Endothelial cell of umbilical vein (primary cell): ENCODE measurements around the gene ASB2. TPM values are rescaled to one million over a fixed set of nuclear protein-coding genes. Genes with fewer than 3 reads are reported as not detected.

Experiments used
- BruUV-seq: library from RNA; stranded (reverse); fragments of 400-500 nt; replicated peaks from 2 replicates; lab custom pipeline; 2021; lab: Mats Ljungman, UMichigan
- CTCF ChIA-PET: fragments of 300-600, 350-600 bp; sonication (Branson Sonifier 250); formaldehyde crosslinking; loops from one replicate; lab custom pipeline; 2021; ENCODE audit warnings: antibody characterized with exemption, inconsistent platforms; lab: Charles Lee
- POLR2A ChIA-PET: fragments of 300-600, 350-600 bp; sonication (Branson Sonifier 250); formaldehyde crosslinking; loops from one replicate; lab custom pipeline; 2021; ENCODE audit warnings: antibody characterized with exemption, inconsistent platforms; lab: Charles Lee
- DNase-seq: peaks from one replicate; pipeline ENCODE4 v3.0.0-alpha.2; 2011; ENCODE audit warnings: low read depth, low spot score
- FAIRE-seq: peaks from 2 replicates; lab custom pipeline; 2011; peaks lifted over from hg19 to GRCh38; lab: Jason Lieb, UNC
- H2AFZ ChIP-seq: 2 replicates; pipeline ENCODE4 v1.6.0; 2012; ENCODE audit warnings: low read depth, low read length, control low read depth, inconsistent platforms
- H3K27ac ChIP-seq: 2 replicates; pipeline ENCODE4 v1.5.1; 2011; ENCODE audit warnings: low read depth, mild to moderate bottlenecking, control low read depth, low read length, moderate library complexity; ENCODE audit not compliant: insufficient read depth
- H3K27me3 ChIP-seq, 2 experiments: 2 replicates each; pipeline versions ENCODE4 v1.6.0 to v1.6.1; 2011; ENCODE audit warnings: low read length in 2 of 2, mixed read lengths in 1 of 2; ENCODE audit not compliant: control insufficient read depth in 2 of 2, insufficient read depth in 2 of 2
- H3K36me3 ChIP-seq, 2 experiments: 2 replicates in 1 of 2; 3 replicates in 1 of 2; pipeline ENCODE4 v1.5.1; 2011; ENCODE audit warnings: low read length in 2 of 2, mild to moderate bottlenecking in 1 of 2, moderate library complexity in 1 of 2; ENCODE audit not compliant: control insufficient read depth in 2 of 2, insufficient read depth in 2 of 2; ENCODE audit errors: extremely low read depth in 1 of 2
- H3K4me1 ChIP-seq: 3 replicates; pipeline ENCODE4 v1.5.1; 2011; ENCODE audit warnings: mild to moderate bottlenecking, low read length; ENCODE audit not compliant: control insufficient read depth, insufficient read depth; ENCODE audit errors: extremely low read depth
- H3K4me2 ChIP-seq: 2 replicates; pipeline ENCODE4 v1.6.1; 2011; ENCODE audit warnings: low read length, control low read depth, mixed read lengths; ENCODE audit not compliant: insufficient read depth
- H3K4me3 ChIP-seq, 3 experiments: fragments of 200-600 bp in 1 of 3; sonication (generic), shearing (Covaris generic) in 1 of 3; replicated peaks in 1 of 3; 2 replicates each; pipeline ENCODE4 v1.5.1; 2011 to 2016; ENCODE audit warnings: control low read depth in 3 of 3, low read length in 3 of 3, mild to moderate bottlenecking in 2 of 3, inconsistent platforms in 1 of 3, low read depth in 1 of 3, moderate library complexity in 1 of 3; ENCODE audit not compliant: insufficient read depth in 1 of 3
- H3K79me2 ChIP-seq: 2 replicates; pipeline ENCODE4 v1.6.0; 2012; ENCODE audit warnings: low read length, inconsistent platforms; ENCODE audit not compliant: control insufficient read depth, insufficient read depth
- H3K9ac ChIP-seq: replicated peaks from 2 replicates; pipeline ENCODE3; 2011; ENCODE audit warnings: low read length, control low read depth; ENCODE audit not compliant: insufficient read depth; ENCODE audit errors: extremely low read depth
- H3K9me1 ChIP-seq: replicated peaks from 3 replicates; pipeline ENCODE4 v1.6.0; 2011; ENCODE audit warnings: mild to moderate bottlenecking, low read length; ENCODE audit not compliant: control insufficient read depth, insufficient read depth; ENCODE audit errors: extremely low read depth
- H3K9me3 ChIP-seq: replicated peaks from 2 replicates; pipeline ENCODE4 v1.5.1; 2012; ENCODE audit warnings: low read length, inconsistent platforms; ENCODE audit not compliant: control insufficient read depth, insufficient read depth
- H4K20me1 ChIP-seq: replicated peaks from 2 replicates; pipeline ENCODE3; 2011; ENCODE audit warnings: mild to moderate bottlenecking, low read length; ENCODE audit not compliant: control insufficient read depth, insufficient read depth; ENCODE audit errors: extremely low read depth
- EZH2 ChIP-seq: IDR thresholded peaks from 2 replicates; pipeline ENCODE4 v1.6.1; 2012; ENCODE audit warnings: borderline replicate concordance, low read depth, mild to moderate bottlenecking, moderate library complexity, low read length, inconsistent platforms; ENCODE audit not compliant: severe bottlenecking
- FOS ChIP-seq: IDR thresholded peaks from 2 replicates; pipeline ENCODE4 v1.6.1; 2011; ENCODE audit warnings: mild to moderate bottlenecking, low read length, moderate library complexity, borderline replicate concordance; ENCODE audit not compliant: insufficient read depth
- GATA2 ChIP-seq: IDR thresholded peaks from 2 replicates; pipeline ENCODE4 v1.7.0; 2011; ENCODE audit warnings: low read depth, mild to moderate bottlenecking, moderate library complexity, mixed read lengths, low read length; ENCODE audit not compliant: insufficient read length, insufficient read depth
- MAX ChIP-seq: IDR thresholded peaks from 2 replicates; pipeline ENCODE4 v1.6.1; 2011; ENCODE audit not compliant: insufficient read depth, insufficient read length
- MYC ChIP-seq: IDR thresholded peaks from one replicate; pipeline ENCODE4 v1.6.1; 2011; ENCODE audit warnings: mild to moderate bottlenecking, low read depth, low read length
- POLR2A ChIP-seq: IDR thresholded peaks from 2 replicates; pipeline ENCODE4 v1.6.1; 2012; ENCODE audit warnings: low read depth, mild to moderate bottlenecking, control low read depth, low read length
- POLR2AphosphoS5 ChIP-seq: IDR thresholded peaks from 2 replicates; pipeline ENCODE4 v1.6.1; 2012; ENCODE audit warnings: low read depth, mild to moderate bottlenecking, control low read depth, low read length, moderate library complexity; ENCODE audit not compliant: insufficient read depth
- dilution Hi-C: fragments of 300-500 bp; cut with MboI; formaldehyde crosslinking; loops from one replicate; pipeline ENCODE4 v1.15.0; 2019; ENCODE audit warnings: low sequenced_read_pairs; ENCODE audit not compliant: extremely low pct_ligation_motif_present
- intact Hi-C: fragments of 100-400 bp; cut with micrococcal nuclease; formaldehyde crosslinking; loops from one replicate; pipeline ENCODE4 v1.10.0; 2022
- polyA plus RNA-seq, 4 experiments: library from polyadenylated mRNA; depleted of rRNA in 3 of 4; stranded (reverse) in 3 of 4; unstranded in 1 of 4; fragments of >200 nt; gene quantifications; 2 replicates each; pipeline versions ENCODE4 v1.2.1 to v1.2.3, GENCODE V29; 2011 to 2012; ENCODE audit warnings: missing spikeins in 1 of 4
- total RNA-seq: library from RNA; stranded (reverse); gene quantifications from 2 replicates; pipeline ENCODE4 v1.2.3, GENCODE V29; 2021
- TF ChIP-seq, protein P1 (sequence below), 2 donors: IDR thresholded peaks; 1 replicate in 1 of 2; 2 replicates in 1 of 2; pipeline ENCODE4 v1.5.1; 2011; ENCODE audit warnings: low read length in 2 of 2, mild to moderate bottlenecking in 2 of 2, moderate library complexity in 2 of 2, control low read depth in 1 of 2, inconsistent platforms in 1 of 2, low read depth in 1 of 2; ENCODE audit not compliant: insufficient read depth in 1 of 2; ENCODE audit errors: extremely low read depth in 1 of 2

The ASB2 gene
- total and polyA plus RNA-seq, 2 donors (not counting 3 experiments of a cell fraction or from before 2014, with no cell fraction given) = not detected

DNA sequence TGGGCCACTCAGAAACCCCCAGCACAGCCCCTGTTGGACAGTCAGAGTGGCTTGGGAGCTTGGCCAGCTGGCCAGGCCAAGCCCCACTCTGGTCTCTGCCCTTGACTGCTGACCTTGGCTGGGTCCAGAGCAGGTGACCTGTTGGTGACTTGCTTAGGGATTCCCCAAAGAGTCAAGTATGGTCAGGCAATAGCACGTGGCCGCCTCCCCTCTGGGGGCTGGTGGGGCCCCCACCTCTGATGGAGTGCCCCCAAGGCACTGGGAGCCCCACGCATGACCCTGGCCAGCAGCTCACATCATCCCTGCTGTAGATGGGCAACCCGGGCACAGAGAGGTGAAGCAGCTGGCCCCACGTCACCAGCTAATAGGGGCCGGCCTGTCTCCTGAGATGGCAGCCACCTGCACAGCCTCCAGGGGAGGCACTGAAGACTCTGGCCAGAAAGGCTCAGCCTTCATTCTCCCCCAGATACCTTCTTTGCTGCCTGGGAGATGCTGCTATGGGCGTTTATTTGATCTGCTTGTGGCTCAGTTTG is 22.6 kb upstream of the ASB2 start:
- H3K4me3 ChIP-seq = no peak overlapping the region
- intact Hi-C loops = no loop called here
- H3K4me1 ChIP-seq = no peaks in the 10 kb centered on the region
- H3K27ac ChIP-seq = no peak overlapping the region
- DNase-seq = no peak
- POLR2A ChIA-PET = no interaction called here
- H4K20me1 ChIP-seq = no peaks in the 10 kb centered on the region
- no peak for FAIRE-seq
- no peaks in the 10 kb centered on the region for H3K9me3 ChIP-seq
- no peaks in the 10 kb centered on the region for H3K36me3 ChIP-seq
- H3K9me1 ChIP-seq = no peaks in the 10 kb centered on the region
- no peak overlapping the region for H2AFZ ChIP-seq
- TF ChIP-seq EZH2 (no peak), POLR2A (no peak), MAX (no peak)
- dilution Hi-C loops = no loop called here
- H3K9ac ChIP-seq = no peak overlapping the region
- H3K27me3 ChIP-seq = no peaks in the 10 kb centered on the region
- CTCF ChIA-PET = interaction anchor here (2.9 to 12.5 kb wide), 2 partner anchors 60 to 138 kb away, joined by 8 to 368 read pairs; no protein-coding TSS in a partner anchor
- no peak overlapping the region for H3K4me2 ChIP-seq
- H3K79me2 ChIP-seq = no peaks in the 10 kb centered on the region
- BruUV-seq = no TSS peak

DNA sequence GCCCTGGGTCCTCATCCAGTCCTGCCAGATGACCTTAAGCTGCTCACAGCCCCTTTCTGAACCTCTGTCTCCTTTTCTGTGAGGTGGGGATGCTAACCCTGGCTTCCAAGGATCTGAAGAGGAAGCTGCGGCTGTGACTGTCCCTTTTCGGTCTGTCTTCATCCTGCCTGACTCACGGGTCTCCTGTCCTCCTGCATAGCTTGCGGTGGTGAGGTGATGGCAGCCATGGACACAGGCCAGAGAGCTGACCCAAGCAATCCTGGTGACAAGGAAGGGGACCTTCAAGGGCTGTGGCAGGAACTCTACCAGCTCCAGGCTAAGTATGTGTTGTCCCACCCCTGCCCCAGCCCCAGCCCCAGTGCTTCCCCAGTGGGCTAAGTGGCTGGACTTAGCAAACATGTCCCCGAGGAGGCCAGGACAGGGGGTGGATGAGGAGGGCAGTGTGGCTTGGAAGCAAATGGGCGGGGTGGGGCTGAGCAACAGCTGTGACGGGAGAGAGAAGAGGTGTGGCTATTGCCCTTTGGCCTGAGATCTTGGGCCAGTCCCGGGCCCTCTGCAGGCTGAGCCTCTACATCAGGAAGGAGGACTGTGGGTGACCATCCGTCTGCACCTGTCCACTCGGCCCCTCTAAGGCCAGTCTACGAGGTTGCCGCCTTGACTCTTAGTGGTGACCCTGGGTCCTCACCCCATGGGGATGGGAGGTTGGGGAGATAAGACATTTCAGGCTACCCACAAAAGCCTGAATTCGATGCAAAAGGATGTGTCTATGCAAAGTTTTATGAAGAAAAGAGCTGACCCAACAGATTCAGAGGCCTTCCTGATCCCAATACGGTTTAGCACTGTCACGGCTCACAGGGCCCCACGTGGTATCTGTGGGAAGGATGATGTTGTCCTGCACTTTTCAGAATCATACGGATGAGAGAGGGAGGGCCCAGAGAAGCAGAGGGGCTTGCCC is 21.8 kb upstream of the ASB2 start:
- Histone ChIP-seq H4K20me1 (no peaks in the 10 kb centered on the region), H3K27me3 (no peaks in the 10 kb centered on the region), H3K27ac (no peak overlapping the region), H3K4me1 (no peaks in the 10 kb centered on the region), H3K4me2 (no peak overlapping the region), H3K4me3 (no peak overlapping the region), H2AFZ (no peak overlapping the region), H3K36me3 (no peaks in the 10 kb centered on the region), H3K9ac (no peak overlapping the region), H3K79me2 (no peaks in the 10 kb centered on the region), H3K9me1 (no peaks in the 10 kb centered on the region), H3K9me3 (no peaks in the 10 kb centered on the region)
- DNase-seq (no peak), FAIRE-seq (no peak)
- no TSS peak for BruUV-seq
- ChIA-PET POLR2A (no interaction called here), CTCF (interaction anchor here (2.9 to 12.5 kb wide), 2 partner anchors 59 to 138 kb away, joined by 8 to 368 read pairs; no protein-coding TSS in a partner anchor)
- TF ChIP-seq FOS = no peak
- TF ChIP-seq, protein P1, sequence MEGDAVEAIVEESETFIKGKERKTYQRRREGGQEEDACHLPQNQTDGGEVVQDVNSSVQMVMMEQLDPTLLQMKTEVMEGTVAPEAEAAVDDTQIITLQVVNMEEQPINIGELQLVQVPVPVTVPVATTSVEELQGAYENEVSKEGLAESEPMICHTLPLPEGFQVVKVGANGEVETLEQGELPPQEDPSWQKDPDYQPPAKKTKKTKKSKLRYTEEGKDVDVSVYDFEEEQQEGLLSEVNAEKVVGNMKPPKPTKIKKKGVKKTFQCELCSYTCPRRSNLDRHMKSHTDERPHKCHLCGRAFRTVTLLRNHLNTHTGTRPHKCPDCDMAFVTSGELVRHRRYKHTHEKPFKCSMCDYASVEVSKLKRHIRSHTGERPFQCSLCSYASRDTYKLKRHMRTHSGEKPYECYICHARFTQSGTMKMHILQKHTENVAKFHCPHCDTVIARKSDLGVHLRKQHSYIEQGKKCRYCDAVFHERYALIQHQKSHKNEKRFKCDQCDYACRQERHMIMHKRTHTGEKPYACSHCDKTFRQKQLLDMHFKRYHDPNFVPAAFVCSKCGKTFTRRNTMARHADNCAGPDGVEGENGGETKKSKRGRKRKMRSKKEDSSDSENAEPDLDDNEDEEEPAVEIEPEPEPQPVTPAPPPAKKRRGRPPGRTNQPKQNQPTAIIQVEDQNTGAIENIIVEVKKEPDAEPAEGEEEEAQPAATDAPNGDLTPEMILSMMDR (IDR thresholded peaks at IDR 0.05; ENCODE audit: extremely low read depth in 1 of 2, insufficient read depth in 1 of 2, low read depth in 1 of 2, low read length in 2 of 2) = no peak
- no peak for TF ChIP-seq MYC
- no peak for TF ChIP-seq GATA2
- TF ChIP-seq POLR2AphosphoS5 = no peak
- TF ChIP-seq MAX = no peak
- intact Hi-C loops (no loop called here), dilution Hi-C loops (no loop called here)
